Activated naive CD4-positive, alpha-beta T cell treated with anti-CD3 and anti-CD28 coated beads, Interleukin-2, amount 50 U/mL, for 16 hours (primary cell): ENCODE results near the gene VPS51.
"Not testable (repeated sequence)": the region's sequence is repeated elsewhere in the genome, so short reads cannot be mapped to it uniquely, and the experiment has no call there.

Experiments
- DNase-seq: peaks from one replicate; pipeline ENCODE4 v3.0.0-alpha.2; 2020

VPS51 gene

DNA sequence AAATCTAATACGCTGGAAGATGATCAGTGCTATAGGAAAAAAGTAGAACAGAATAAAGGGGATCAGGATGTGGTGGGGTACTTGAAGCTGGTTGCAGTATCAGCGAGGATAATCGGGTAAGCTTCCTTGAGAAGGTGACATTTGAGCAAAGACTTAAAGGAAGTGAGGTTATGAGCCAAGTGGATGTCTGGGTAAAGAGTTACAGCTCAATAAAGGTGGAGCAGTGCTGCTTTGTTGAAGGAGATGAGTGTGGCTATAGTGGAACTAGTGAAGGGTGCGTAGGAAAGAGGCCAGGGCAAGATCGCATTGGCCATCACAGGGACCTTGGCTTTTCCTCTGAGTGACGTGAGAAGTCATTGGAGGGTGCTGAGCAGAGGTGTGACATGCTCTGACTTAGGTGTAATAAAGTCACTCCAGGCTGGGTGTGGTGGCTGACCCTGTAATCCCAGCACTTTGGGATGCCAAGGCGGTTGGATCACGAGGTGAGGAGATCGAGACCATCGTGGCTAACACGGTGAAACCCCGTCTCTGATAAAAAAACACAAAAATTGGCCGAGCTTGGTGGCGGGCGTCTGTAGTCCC, 40.6 kb downstream of the VPS51 start:
- DNase-seq, result no peak

DNA sequence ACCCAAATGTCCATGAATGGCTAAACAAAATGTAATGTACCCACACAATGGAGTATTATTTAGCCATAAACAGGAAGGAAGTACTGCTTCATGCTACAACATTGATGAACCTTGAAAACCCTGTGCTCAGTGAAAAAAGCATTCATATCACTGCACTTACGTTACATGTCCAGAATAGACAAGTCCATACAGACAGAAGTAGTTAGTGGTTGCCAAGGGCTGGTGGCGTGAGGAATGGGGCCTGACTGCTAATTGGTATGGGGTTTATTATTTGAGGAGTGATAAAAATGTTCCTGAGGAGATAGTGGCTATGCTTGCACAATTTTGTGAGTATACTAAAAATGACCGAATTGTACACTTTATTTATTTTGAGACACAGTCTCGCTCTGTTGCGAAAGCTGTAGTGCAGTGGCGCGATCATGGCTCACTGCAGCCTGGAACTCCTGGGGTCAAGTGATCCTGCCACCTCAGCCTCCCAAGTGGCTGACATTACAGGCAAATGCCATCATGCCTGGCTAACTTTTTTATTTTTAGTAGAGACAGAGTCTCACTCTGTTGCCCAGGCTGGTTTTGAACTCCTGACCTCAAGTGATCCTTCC, 46.0 kb downstream of the VPS51 start:
- no peak for DNase-seq

DNA sequence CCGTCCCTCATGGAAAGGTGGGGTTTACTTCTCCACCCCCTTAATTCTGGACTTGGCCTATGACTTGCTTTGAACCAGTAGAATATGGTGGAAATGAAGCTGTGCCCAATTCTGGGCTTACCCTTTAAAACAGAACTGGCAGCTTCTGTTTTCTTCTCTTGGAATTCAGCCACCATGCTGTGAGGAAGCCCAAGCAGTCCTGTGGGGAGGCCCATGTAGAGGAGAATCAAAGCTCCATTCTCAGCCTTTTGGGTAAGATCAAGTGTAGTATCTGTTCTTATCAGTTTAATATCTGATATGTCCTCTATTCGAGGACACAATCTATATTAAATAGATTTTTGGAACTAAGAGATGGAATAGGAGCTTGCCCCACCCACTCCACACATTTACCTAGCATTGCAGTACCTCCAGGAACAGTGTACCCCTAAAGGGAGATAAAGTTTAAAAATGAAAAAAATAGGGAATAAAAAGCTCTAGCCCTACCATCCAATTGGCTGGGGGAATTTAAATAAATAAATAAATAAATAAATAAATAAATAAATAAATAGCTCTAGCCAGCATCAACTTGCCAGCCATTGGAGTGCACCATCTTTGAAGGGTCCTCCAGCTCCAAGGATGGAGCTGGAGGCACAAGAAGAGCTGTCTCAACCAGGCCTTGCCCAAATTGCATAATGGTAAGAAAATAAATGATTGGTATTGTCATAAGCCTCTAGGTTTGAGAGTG, 51.5 kb downstream of the VPS51 start:
- DNase-seq, result no peak

DNA sequence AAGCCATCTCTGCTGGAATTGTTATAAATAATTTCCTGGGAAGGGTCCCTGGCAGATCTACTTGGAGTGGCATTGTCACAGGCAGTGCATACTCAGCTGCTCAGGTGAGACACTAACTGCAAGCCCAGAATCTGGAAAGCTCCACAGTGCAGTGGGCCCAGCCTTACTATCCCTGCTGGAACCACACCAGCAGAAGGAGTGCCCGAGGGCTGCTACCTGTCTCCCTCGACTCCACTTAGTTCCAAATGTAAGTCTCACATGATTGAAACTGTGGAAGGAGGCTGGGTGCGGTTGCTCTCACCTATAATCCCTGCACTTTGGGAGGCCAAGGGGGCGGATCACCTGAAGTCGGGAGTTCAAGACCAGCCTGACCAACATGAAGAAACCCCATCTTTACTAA, 52.6 kb downstream of the VPS51 start:
- no peak for DNase-seq

DNA sequence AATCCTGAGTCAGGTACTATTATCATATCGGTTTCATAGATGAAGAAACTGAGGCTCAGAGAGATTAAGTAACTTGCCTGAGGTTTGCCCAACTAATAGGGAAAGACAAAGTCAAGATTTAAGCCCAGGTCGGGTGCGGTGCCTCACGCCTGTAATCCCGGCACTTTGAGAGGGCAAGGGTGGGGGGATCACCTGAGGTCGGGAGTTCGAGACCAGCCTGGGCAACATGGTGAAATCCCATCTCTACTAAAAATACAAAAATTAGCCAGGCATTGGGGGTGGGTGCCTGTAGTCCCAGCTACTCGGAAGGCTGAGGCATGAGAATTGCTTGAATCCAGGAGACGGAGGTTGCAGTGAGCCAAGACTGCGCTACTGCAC, 54.1 kb downstream of the VPS51 start:
- DNase-seq, result not testable (repeated sequence)

DNA sequence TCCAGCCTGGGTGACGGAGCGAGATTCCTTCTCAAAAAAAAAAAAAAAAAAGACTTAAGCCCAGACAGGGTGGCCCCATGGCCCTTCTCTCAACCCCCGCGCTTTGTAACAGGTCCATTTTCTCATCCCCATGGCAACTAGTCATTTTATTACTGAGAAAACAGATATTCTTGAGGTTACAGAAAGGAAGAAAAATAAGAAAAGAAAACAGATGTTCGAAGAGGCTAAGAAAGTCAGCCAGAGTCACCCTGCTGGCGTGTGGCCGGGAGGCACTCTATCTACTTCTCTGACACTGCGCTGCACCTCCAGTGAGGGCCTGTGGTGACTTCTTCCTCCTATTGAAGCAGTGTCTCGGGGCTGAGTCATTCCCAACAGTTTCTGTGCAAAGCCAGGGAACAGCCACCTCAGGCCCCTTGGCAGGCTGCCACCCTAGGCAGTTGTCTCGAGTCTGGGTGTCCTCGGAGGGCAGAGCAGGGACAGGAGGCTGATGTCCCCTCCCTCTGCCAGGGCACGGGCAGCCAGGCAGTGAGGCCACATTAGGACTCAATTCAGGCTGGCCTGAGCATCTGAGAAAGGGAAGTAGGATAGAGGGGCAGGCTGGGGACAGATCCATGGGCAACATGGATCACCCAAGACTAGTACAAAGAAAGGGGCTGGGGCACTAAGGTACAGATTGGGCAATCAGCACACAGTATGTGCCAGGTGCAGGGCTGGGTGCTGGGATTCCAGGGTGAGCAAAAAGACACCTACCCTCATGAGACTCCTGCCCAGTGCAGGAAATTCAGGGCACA, 54.7 kb downstream of the VPS51 start:
- no peak for DNase-seq

DNA sequence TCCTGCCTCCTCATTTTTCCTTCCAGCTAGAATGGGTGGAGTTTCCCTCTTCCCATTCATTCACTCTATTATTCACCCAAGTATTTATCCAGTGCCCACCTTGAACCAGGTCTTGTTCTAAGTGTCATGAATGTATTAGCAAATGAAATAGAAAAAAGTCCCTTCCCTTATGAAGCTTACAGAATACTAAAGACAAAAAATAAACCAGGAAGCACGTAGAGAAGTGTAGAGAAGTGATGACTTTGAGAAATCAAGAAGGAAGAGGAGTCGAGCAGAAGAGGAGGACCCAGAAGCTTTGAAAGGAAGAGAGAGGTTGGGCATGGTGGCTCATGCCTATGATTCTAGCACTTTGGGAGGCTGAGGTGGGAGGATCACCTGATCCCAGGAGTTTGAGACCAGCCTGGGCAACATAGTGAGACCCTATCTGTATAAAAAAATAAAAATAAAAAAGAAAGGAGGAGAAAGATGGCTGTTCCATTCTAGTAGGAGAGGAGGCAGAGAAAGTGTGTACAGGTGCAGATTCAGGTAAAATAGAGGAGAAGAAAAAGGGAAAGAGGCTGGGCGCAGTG, 55.4 kb downstream of the VPS51 start:
- DNase-seq, result no peak

DNA sequence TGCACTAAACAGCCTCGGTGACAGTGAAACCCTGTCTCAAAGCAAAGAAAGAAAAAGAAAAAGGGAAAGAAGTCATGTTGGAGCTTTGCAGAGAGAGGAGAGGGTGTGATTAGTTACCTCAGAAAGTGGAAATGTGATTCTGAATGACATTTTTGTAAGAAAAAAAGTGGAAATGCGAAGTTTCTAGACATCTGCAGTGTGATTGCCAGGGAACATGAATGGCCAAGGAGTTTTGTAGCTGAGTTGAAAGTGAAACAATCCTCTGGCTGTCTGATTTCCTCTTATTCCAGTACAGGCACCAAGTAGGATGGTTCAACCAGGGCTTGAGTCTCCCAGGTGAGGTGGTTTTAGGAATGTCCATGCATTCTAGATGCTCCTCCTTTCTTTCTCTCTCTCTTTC, 56.1 kb downstream of the VPS51 start:
- no peak for DNase-seq

DNA sequence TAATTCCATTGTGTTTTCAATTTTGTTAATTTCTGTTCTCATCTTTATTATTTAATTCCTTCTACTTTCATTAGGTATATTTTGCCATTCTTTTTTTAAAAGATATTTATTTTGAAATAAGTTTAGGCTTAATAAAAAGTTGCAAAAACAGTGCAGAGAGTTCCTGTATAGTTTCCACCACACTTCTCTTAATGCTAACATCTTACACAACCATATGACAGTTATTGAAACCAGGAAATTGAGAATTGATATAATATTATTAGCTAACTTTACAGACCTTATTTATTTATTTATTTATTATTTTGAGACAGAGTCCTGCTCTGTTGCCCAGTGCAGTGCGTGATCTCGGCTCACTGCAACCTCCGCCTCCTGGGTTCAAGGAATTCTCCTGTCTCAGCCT, 60.2 kb downstream of the VPS51 start:
- no peak for DNase-seq

DNA sequence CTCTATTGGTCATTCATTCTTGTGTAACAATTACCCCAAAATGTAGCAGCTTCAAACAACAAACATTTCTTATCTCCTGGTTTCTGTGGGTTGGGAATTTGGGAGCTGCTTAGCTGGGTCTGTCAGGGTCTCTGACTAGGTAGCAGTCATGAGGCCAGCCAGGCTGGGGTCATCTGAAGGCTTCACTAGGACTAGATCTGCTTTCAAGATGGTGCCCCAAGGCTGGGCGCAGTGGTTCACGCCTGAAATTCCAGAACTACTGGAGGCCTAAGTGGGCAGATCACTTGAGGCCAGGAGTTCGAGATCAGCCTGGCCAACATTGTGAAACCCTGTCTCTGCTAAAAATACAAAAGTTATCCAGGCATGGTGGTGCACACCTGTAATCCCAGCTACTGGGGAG, 60.9 kb downstream of the VPS51 start:
- DNase-seq, result no peak

DNA sequence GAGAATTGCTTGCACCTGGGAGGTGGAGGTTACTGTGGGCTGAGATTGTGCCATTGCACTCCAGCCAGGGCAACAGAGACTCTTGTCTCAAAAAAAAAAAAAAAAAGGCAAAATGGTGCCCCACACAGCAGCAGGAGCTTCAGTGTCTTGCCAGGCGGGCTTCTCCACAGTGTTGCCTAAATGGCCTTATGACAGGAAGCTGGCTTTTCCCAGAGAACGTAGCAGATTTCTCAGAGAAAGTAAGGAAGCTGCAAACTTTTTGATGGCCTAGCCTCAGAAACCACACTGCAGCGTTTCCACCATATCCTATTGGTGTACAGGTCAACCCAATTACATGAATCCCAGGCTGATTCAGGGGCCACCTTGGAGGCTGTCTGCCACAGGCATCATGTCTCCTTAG, 61.3 kb downstream of the VPS51 start:
- no peak for DNase-seq

DNA sequence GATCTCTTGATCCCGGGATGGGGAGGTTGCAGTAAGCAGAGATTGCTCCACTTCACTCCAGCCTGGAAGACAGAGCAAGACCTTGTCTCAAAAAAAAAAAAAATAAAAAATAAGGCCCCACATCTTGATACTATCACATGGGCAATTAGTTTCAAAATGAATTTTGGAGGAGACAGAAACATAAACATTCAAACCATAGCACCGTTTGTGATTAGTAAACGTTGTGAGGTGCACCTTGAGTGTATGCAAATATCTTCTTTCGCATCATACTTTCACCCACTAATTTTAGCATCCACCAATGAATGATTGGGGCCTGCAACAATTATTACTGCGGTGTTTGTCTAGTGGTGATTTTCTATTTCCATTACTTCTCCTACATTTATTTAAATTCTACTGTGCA, 63.0 kb downstream of the VPS51 start:
- no peak for DNase-seq

DNA sequence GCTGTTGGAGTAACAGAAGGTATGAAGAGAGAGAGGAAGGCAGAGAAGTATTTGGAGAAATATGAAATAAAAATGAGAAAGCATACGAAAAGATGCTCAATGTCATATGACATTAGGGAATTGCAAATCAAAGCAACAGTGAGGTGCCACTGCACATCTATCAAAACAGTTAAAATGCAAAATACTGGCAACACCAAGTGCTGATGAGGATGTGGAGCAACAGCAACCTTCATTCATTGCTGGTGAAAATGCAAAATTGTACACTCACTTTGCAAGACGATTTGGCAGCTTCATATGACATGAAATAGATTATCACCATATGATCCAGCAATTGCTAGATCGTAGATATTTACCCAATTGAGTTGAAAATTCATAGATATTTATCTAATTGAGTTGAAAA, 64.6 kb downstream of the VPS51 start:
- no peak for DNase-seq
